MM.1S (cell line): ENCODE data around the gene NR5A2.

Experiments
- CTCF ChIP-seq: fragments of 300-600 bp; sonication (generic); IDR thresholded peaks from 2 replicates; pipeline ENCODE4 v1.5.1; 2016; ENCODE audit warnings: antibody characterized with exemption, low read length, mixed read lengths
- EZH2 ChIP-seq: fragments of 300-600 bp; sonication (generic); optimal IDR thresholded peaks from 2 replicates; pipeline ENCODE3; 2017; ENCODE audit warnings: low read depth, mild to moderate bottlenecking, antibody characterized with exemption, low read length, mixed read lengths
- EZH2phosphoT487 ChIP-seq: fragments of 300-600 bp; sonication (generic); IDR thresholded peaks from 2 replicates; pipeline ENCODE4 v1.6.1; 2018; ENCODE audit warnings: antibody characterized with exemption, low read length

DNA sequence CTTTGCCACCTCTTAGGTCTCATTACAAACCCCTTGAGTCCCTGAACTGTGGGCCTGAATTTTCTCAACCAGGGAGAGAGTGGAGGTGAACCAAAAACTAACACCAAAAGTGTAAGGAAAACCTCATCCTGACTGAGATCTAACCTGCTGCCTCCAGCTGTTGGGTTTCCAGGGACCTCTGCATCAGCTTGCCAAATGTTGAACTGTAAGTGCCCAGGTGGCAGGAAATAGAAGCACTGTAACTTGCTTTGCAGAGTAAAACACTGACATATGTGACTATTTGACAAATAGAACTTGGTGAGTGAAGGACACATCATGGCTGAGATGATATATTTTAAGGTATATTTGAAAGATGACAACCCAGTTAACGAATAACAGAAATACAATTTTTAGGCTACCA, 48.4 kb upstream of the NR5A2 start:
- TF ChIP-seq EZH2 (no peak), CTCF (no peak), EZH2phosphoT487 (no peak)
